Lower leg skin (tissue), 4 donors: Measurements from ENCODE around the gene PIK3R3. TPM values are rescaled to one million over a fixed set of nuclear protein-coding genes. Genes with fewer than 3 reads are reported as not detected.

Experiments
- DNase-seq, 2 donors: peaks; one replicate each; pipeline ENCODE4 v3.0.0-alpha.2; 2019; ENCODE audit warnings: low spot score in 2 of 2
- H3K4me3 ChIP-seq: fragments of 200-600 bp; sonication (generic); 2 replicates; pipeline ENCODE4 v1.5.1; 2017; ENCODE audit warnings: mild to moderate bottlenecking, low read depth; ENCODE audit not compliant: poor library complexity, severe bottlenecking
- POLR2A ChIP-seq, 2 donors: fragments of 450-650 bp; IDR thresholded peaks; one replicate each; pipeline ENCODE4 v1.6.1; 2016 to 2017; ENCODE audit warnings: antibody characterized with exemption in 2 of 2, mild to moderate bottlenecking in 1 of 2, moderate library complexity in 1 of 2
- WGBS, 2 donors: methylation state at CpG; one replicate each; pipeline ENCODE4 v1.1.5; 2018; 5-methylcytosine and 5-hydroxymethylcytosine counted together
- intact Hi-C: fragments of 100-400 bp; cut with DNase I; formaldehyde crosslinking; loops from one replicate; pipeline ENCODE4 v1.15.0; 2023; ENCODE audit warnings: low total_unique reads
- total RNA-seq, 4 donors: library from RNA; depleted of rRNA; stranded (reverse); fragments of >200 nt; gene quantifications; one replicate each; pipeline ENCODE4 v1.1.0, GENCODE V29; 2016
- TF ChIP-seq, protein P1 (sequence below), 3 donors: fragments of 450-650 bp; IDR thresholded peaks; one replicate each; pipeline ENCODE4 v1.5.1; 2016; ENCODE audit warnings: antibody characterized with exemption in 3 of 3, mild to moderate bottlenecking in 3 of 3, moderate library complexity in 2 of 3

PIK3R3 gene
- total RNA-seq, 4 donors from 2014 or later = 4.4 to 18.4 (median 11.7) TPM

DNA sequence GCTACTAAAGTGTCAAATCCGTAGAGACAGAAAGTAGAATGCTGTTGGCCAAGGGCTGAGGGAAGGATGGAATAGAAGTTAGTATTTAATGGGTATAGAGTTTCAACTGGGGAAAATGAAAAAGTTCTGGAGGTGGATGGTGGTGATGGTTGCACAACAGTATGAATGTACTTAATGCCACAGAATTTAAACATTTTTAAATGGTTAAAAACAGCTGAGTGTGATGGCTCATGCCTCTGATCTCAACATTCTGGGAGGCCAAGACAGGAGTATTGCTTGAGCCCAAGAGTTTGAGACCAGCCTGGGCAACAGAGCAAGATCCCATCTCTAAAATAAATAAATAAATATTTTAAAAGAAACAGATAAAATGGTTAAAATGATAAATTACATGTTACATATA, 44.5 kb downstream of the PIK3R3 start:
- H3K4me3 ChIP-seq = no peak overlapping the region
- DNase-seq = no peak
- TF ChIP-seq, protein P1, sequence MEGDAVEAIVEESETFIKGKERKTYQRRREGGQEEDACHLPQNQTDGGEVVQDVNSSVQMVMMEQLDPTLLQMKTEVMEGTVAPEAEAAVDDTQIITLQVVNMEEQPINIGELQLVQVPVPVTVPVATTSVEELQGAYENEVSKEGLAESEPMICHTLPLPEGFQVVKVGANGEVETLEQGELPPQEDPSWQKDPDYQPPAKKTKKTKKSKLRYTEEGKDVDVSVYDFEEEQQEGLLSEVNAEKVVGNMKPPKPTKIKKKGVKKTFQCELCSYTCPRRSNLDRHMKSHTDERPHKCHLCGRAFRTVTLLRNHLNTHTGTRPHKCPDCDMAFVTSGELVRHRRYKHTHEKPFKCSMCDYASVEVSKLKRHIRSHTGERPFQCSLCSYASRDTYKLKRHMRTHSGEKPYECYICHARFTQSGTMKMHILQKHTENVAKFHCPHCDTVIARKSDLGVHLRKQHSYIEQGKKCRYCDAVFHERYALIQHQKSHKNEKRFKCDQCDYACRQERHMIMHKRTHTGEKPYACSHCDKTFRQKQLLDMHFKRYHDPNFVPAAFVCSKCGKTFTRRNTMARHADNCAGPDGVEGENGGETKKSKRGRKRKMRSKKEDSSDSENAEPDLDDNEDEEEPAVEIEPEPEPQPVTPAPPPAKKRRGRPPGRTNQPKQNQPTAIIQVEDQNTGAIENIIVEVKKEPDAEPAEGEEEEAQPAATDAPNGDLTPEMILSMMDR (IDR thresholded peaks at IDR 0.05) = no peak
- no peak for TF ChIP-seq POLR2A (IDR thresholded peaks at IDR 0.05)
- intact Hi-C loops = no loop called here
- WGBS, 2 donors = 92 to 100% methylated on average over 1 of the region's 1 CpG

DNA sequence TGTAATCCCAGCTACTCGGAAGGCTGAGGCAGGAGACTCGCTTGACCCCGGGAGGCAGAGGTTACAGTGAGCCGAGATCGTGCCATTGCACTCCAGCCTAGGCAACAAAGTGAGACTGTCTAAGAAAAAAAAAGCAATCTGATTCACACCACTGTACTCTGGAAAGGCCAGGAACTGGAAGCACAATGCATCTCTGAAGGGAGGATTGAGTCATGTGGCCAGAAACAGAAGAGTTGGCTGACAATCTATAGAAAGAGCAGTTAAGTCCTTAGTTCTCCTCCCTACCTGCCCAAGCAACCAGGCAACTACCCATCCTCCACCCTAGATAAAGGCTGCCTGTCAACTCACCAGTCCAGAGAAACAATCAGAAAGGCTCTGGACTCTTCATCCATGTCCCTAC, 45.9 kb downstream of the PIK3R3 start:
- H3K4me3 ChIP-seq = no peak overlapping the region
- no peak for DNase-seq
- no peak for TF ChIP-seq POLR2A (IDR thresholded peaks at IDR 0.05)
- TF ChIP-seq, protein P1 (IDR thresholded peaks at IDR 0.05) = no peak
- intact Hi-C loops = no loop called here
- 92 to 96% methylated on average over 5 of the region's 5 CpGs for WGBS, 2 donors

DNA sequence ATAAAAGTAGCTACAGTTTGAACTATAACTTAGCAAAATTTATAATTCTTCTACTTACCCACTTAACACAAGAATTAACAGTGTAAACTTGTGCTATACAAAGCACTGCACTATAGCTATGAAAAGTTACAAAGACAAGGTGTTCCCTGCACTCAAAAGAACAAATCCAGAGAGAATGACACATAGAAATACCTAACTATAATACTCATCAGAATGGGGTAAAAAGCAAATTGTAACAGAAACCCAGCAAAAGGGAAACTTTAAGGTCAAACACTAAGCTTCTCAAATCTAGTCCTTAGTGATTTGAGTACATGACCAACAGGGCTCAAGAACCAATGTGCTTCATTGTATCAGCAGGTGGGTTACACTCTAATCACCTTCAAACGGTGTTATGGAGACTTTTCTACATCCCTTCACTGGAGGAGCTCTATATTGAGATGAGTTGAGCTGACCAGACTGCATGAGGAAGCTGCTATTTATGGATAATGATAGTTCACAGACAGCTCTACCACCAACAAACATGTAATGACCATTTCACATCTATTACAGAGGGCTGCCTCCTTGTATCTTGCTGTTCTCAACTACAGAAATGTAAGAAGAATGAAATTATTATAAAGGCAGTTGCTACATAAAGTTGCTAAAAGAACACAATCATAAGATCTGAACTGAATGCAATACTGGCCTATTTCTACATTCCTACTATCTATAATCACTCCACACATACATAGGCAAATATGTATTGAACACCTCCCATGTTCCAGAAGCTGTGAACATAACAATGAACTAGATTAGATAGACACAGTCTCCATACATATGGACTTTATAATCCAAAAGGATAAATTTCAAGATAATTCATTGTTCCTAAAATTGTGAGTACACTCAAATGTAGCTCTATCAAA, 47.6 kb downstream of the PIK3R3 start:
- intact Hi-C loops = no loop called here
- H3K4me3 ChIP-seq = no peak overlapping the region
- WGBS, 2 donors = 76 to 84% methylated on average over 1 of the region's 1 CpG
- no peak for DNase-seq
- TF ChIP-seq POLR2A (IDR thresholded peaks at IDR 0.05) = no peak
- TF ChIP-seq, protein P1 (IDR thresholded peaks at IDR 0.05) = no peak

DNA sequence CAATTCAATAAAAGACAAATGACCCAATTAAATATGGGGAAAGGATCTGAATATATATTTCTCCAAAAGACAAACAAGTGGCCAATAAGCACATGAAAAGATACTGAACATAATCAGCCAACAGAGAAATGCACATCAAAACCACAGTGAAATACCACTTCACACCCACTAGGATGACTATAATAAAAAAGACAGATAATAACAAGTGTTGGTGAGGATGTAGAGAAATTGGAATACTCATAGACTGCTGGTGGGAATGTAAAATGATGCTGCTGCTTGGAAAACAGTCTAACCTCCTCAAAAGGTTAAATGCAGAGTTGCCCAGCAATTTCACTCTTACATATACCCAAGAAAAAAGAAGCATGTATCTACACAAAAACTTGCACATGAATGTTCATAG, 48.9 kb downstream of the PIK3R3 start:
- H3K4me3 ChIP-seq = no peak overlapping the region
- TF ChIP-seq, protein P1 (IDR thresholded peaks at IDR 0.05) = no peak
- no peak for TF ChIP-seq POLR2A (IDR thresholded peaks at IDR 0.05)
- DNase-seq = no peak
- intact Hi-C loops = no loop called here

DNA sequence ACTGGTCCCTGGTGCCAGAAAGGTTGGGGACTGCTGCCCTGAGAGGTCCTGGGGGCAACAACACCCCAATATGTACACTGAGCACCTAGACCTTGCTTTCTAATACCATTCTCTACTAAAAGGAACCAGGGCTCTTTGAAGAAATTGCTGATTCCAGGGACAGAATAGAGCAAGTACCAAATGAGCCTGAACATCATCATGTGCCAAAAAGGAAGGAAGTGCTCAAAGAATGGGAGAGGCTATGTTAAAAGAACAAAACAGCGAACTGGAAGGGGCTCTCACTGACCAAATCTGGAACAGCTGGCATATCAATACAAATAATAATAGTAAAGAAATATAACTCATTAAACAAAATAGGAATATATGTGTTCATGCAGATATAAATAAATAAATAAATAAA, 50.8 kb downstream of the PIK3R3 start:
- intact Hi-C loops = no loop called here
- H3K4me3 ChIP-seq = no peak overlapping the region
- no peak for DNase-seq
- TF ChIP-seq POLR2A (IDR thresholded peaks at IDR 0.05) = no peak
- TF ChIP-seq, protein P1 (IDR thresholded peaks at IDR 0.05) = no peak
- 68 to 75% methylated on average over 1 of the region's 1 CpG for WGBS, 2 donors
